ENCODE data around the gene ATP4B. TPM values are rescaled to one million over a fixed set of nuclear protein-coding genes. Genes with fewer than 3 reads are reported as not detected.

Gene ATP4B
- total RNA-seq, 1 experiment from 2014 or later = not detected

- ChIA-PET POLR2A (ENCODE audit: low non-redundant PET) (no interaction called here), CTCF (no interaction called here)
- Histone ChIP-seq H3K9me3 (ENCODE audit: low read depth, low read length, poor library complexity, severe bottlenecking) (no peaks in the 10 kb centered on the region), H3K36me3 (ENCODE audit: insufficient read depth, low read length, poor library complexity, severe bottlenecking) (peaks cover 23% of the 10 kb centered on the region), H3K27me3 (replicated peaks; ENCODE audit: insufficient read depth, low read depth, low read length, poor library complexity) (no peaks in the 10 kb centered on the region), H3K4me1 (ENCODE audit: insufficient read depth, low read length, poor library complexity, severe bottlenecking) (peaks cover 18% of the 10 kb centered on the region), H3K27ac (ENCODE audit: low read depth, low read length, poor library complexity, severe bottlenecking) (no peak overlapping the region), H3K4me3 (ENCODE audit: low read depth, low read length, poor library complexity, severe bottlenecking) (no peak overlapping the region)
- DNase-seq (ENCODE audit: low spot score) = no peak
- no TSS peak for BruUV-seq (replicated peaks)
- no peak for TF ChIP-seq EZH2 (IDR thresholded peaks at IDR 0.05; ENCODE audit: borderline replicate concordance, low read depth, low read length, poor library complexity, severe bottlenecking)
- no peak for TF ChIP-seq CTCF (conservative IDR thresholded peaks at IDR 0.05; ENCODE audit: low read depth, low read length)
- intact Hi-C loops (cut with micrococcal nuclease; ENCODE audit: unreplicated experiment) = no loop called here
These were observed 13.2 kb downstream of the ATP4B start for GRCh38 chr13:113644800-113645199.

- H3K27ac ChIP-seq (ENCODE audit: low read depth, low read length, poor library complexity, severe bottlenecking) = no peak overlapping the region
- H3K4me1 ChIP-seq (ENCODE audit: insufficient read depth, low read length, poor library complexity, severe bottlenecking) = peaks cover 18% of the 10 kb centered on the region
- H3K36me3 ChIP-seq (ENCODE audit: insufficient read depth, low read length, poor library complexity, severe bottlenecking) = peaks cover 34% of the 10 kb centered on the region
- no peaks in the 10 kb centered on the region for H3K9me3 ChIP-seq (ENCODE audit: low read depth, low read length, poor library complexity, severe bottlenecking)
- intact Hi-C loops (cut with micrococcal nuclease; ENCODE audit: unreplicated experiment) = no loop called here
- POLR2A ChIA-PET (ENCODE audit: low non-redundant PET) = no interaction called here
- CTCF ChIA-PET = no interaction called here
- no peak overlapping the region for H3K4me3 ChIP-seq (ENCODE audit: low read depth, low read length, poor library complexity, severe bottlenecking)
- DNase-seq (ENCODE audit: low spot score) = no peak
- no TSS peak for BruUV-seq (replicated peaks)
- TF ChIP-seq CTCF (conservative IDR thresholded peaks at IDR 0.05; ENCODE audit: low read depth, low read length) (no peak), EZH2 (IDR thresholded peaks at IDR 0.05; ENCODE audit: borderline replicate concordance, low read depth, low read length, poor library complexity, severe bottlenecking) (no peak)
- no peaks in the 10 kb centered on the region for H3K27me3 ChIP-seq (replicated peaks; ENCODE audit: insufficient read depth, low read depth, low read length, poor library complexity)
These were observed 14.4 kb downstream of the ATP4B start for GRCh38 chr13:113643593-113643992.

GRCh38 chr13:113642563-113642962, 15.4 kb downstream of the ATP4B start:
- CTCF ChIA-PET = no interaction called here
- H3K36me3 ChIP-seq (ENCODE audit: insufficient read depth, low read length, poor library complexity, severe bottlenecking) = peaks cover 44% of the 10 kb centered on the region

More at GRCh38 chr13:113642563-113642962, 15.4 kb downstream of the ATP4B start:
- Histone ChIP-seq H3K4me1 (ENCODE audit: insufficient read depth, low read length, poor library complexity, severe bottlenecking) (peaks cover 13% of the 10 kb centered on the region), H3K27me3 (replicated peaks; ENCODE audit: insufficient read depth, low read depth, low read length, poor library complexity) (no peaks in the 10 kb centered on the region), H3K4me3 (ENCODE audit: low read depth, low read length, poor library complexity, severe bottlenecking) (no peak overlapping the region), H3K9me3 (ENCODE audit: low read depth, low read length, poor library complexity, severe bottlenecking) (no peaks in the 10 kb centered on the region), H3K27ac (ENCODE audit: low read depth, low read length, poor library complexity, severe bottlenecking) (no peak overlapping the region)
- POLR2A ChIA-PET (ENCODE audit: low non-redundant PET) = no interaction called here
- no peak for DNase-seq (ENCODE audit: low spot score)
- intact Hi-C loops (cut with micrococcal nuclease; ENCODE audit: unreplicated experiment) = no loop called here
- no TSS peak for BruUV-seq (replicated peaks)
- TF ChIP-seq CTCF (conservative IDR thresholded peaks at IDR 0.05; ENCODE audit: low read depth, low read length) = no peak
- TF ChIP-seq EZH2 (IDR thresholded peaks at IDR 0.05; ENCODE audit: borderline replicate concordance, low read depth, low read length, poor library complexity, severe bottlenecking) = no peak

All from A673 (cell line).